HCT116 (cell line): Measurements from ENCODE around the gene C10orf90. TPM values are rescaled to one million over a fixed set of nuclear protein-coding genes. Genes with fewer than 3 reads are reported as not detected.

ENCODE experiments used
- ATAC-seq: fragments of 200-7000 bp; cut with Tn5 transposase; 2 replicates; pipeline ENCODE4 v1.9.1; 2020; ENCODE audit warnings: mild to moderate bottlenecking, moderate library complexity
- BruUV-seq: library from RNA; stranded (reverse); fragments of 400-500 nt; replicated peaks from 2 replicates; lab custom pipeline; 2021; lab: Mats Ljungman, UMichigan
- CTCF ChIA-PET: fragments of 300-600 bp; sonication (Branson Sonifier 250); formaldehyde crosslinking; loops from one replicate; lab custom pipeline; 2021; ENCODE audit warnings: antibody characterized with exemption; lab: Charles Lee
- POLR2A ChIA-PET: fragments of 300-600, 350-600 bp; sonication (Branson Sonifier 250); formaldehyde crosslinking; loops from one replicate; lab custom pipeline; 2021; ENCODE audit warnings: antibody characterized with exemption; lab: Charles Lee
- RAD21 ChIA-PET, 2 experiments: fragments of 300-600 bp; sonication (Branson Sonifier 250); formaldehyde crosslinking; loops; one replicate each; lab custom pipeline; 2023; ENCODE audit warnings: low total read pairs in 2 of 2; ENCODE audit not compliant: uncharacterized antibody in 2 of 2, unreplicated experiment in 2 of 2, low non-redundant PET in 1 of 2; lab: Charles Lee
- DNase-seq: peaks from one replicate; pipeline ENCODE4 v3.0.0-alpha.2; 2010; ENCODE audit warnings: low read depth, low spot score
- H2AFZ ChIP-seq: fragments of 200-600 bp; shearing (Covaris generic), sonication (generic); 2 replicates; pipeline ENCODE4 v1.6.1; 2017; ENCODE audit warnings: low read depth, mixed run types, mixed read lengths, antibody characterized with exemption, low read length; ENCODE audit not compliant: poor library complexity, severe bottlenecking
- H3K27ac ChIP-seq: 2 replicates; pipeline ENCODE4 v1.5.1; 2012; ENCODE audit warnings: low read depth, low read length
- H3K27me3 ChIP-seq: fragments of 200-600 bp; sonication (generic); 2 replicates; pipeline ENCODE4 v1.6.1; 2016; ENCODE audit warnings: mixed run types, low read length, mixed read lengths; ENCODE audit not compliant: insufficient read depth
- H3K36me3 ChIP-seq, 2 experiments: fragments of 200-500 bp in 1 of 2; fragments of 200-600 bp in 1 of 2; sonication (Bioruptor generic) in 1 of 2; sonication (generic) in 1 of 2; 2 replicates each; pipeline versions ENCODE4 v1.5.1 to v1.6.1; 2014 to 2016; ENCODE audit warnings: low read length in 2 of 2, inconsistent platforms in 1 of 2, mixed read lengths in 1 of 2, mixed run types in 1 of 2; ENCODE audit not compliant: insufficient read depth in 2 of 2, control insufficient read depth in 1 of 2
- H3K4me1 ChIP-seq, 2 experiments: fragments of 200-600 bp in 1 of 2; sonication (generic) in 1 of 2; 2 replicates each; pipeline versions ENCODE4 v1.5.1 to v1.6.1; 2012 to 2017; ENCODE audit warnings: low read length in 2 of 2, inconsistent platforms in 1 of 2, mild to moderate bottlenecking in 1 of 2, mixed read lengths in 1 of 2, mixed run types in 1 of 2, moderate library complexity in 1 of 2; ENCODE audit not compliant: insufficient read depth in 2 of 2, control insufficient read depth in 1 of 2
- H3K4me2 ChIP-seq: fragments of 200-600 bp; sonication (generic); 2 replicates; pipeline ENCODE4 v1.6.1; 2017; ENCODE audit warnings: mixed run types, low read length, mixed read lengths
- H3K4me3 ChIP-seq, 2 experiments: fragments of 200-600 bp in 1 of 2; sonication (generic) in 1 of 2; replicated peaks in 1 of 2; 2 replicates each; pipeline ENCODE4 v1.5.1; 2011 to 2016; ENCODE audit warnings: low read length in 2 of 2, control low read depth in 1 of 2, low read depth in 1 of 2, mild to moderate bottlenecking in 1 of 2, mixed read lengths in 1 of 2, mixed run types in 1 of 2
- H3K79me2 ChIP-seq: fragments of 200-600 bp; sonication (generic); 2 replicates; pipeline ENCODE4 v1.6.1; 2017; ENCODE audit warnings: mild to moderate bottlenecking, mixed run types, low read length, moderate library complexity, mixed read lengths; ENCODE audit not compliant: insufficient read depth
- H3K9ac ChIP-seq: fragments of 200-600 bp; sonication (generic); 2 replicates; pipeline ENCODE4 v1.6.1; 2016; ENCODE audit warnings: low read length, mixed read lengths
- H3K9me2 ChIP-seq: fragments of 200-600 bp; sonication (generic), shearing (Covaris generic); 2 replicates; pipeline ENCODE4 v1.6.1; 2017; ENCODE audit warnings: mixed run types, mild to moderate bottlenecking, moderate library complexity; ENCODE audit not compliant: insufficient read depth
- H3K9me3 ChIP-seq, 2 experiments: fragments of 200-500 bp in 1 of 2; fragments of 200-600 bp in 1 of 2; sonication (Bioruptor generic) in 1 of 2; sonication (generic) in 1 of 2; 2 replicates each; pipeline ENCODE4 v1.6.1; 2014 to 2017; ENCODE audit warnings: low read length in 2 of 2, mixed read lengths in 2 of 2, inconsistent platforms in 1 of 2, low read depth in 1 of 2, mild to moderate bottlenecking in 1 of 2, mixed run types in 1 of 2, moderate library complexity in 1 of 2; ENCODE audit not compliant: control insufficient read depth in 1 of 2, insufficient read depth in 1 of 2
- H4K20me1 ChIP-seq: fragments of 200-600 bp; sonication (generic), shearing (Covaris generic); 2 replicates; pipeline ENCODE4 v1.6.1; 2017; ENCODE audit warnings: mixed run types, mild to moderate bottlenecking, moderate library complexity; ENCODE audit not compliant: insufficient read depth
- ATF3 ChIP-seq: IDR thresholded peaks from 2 replicates; pipeline ENCODE4 v1.6.1; 2012
- CEBPB ChIP-seq: IDR thresholded peaks from 2 replicates; pipeline ENCODE4 v1.6.1; 2012; ENCODE audit warnings: low read depth
- CTCF ChIP-seq, 3 experiments: fragments of 200-600 bp in 1 of 3; sonication (generic) in 1 of 3; IDR thresholded peaks in 2 of 3; conservative IDR thresholded peaks in 1 of 3; 2 replicates each; pipeline ENCODE4 v1.5.1; 2012 to 2017; ENCODE audit warnings: low read depth in 2 of 3, low read length in 2 of 3, antibody characterized with exemption in 1 of 3, borderline replicate concordance in 1 of 3, control low read depth in 1 of 3, mild to moderate bottlenecking in 1 of 3, mixed read lengths in 1 of 3, mixed run types in 1 of 3, moderate library complexity in 1 of 3; ENCODE audit not compliant: insufficient read depth in 1 of 3
- EGR1 ChIP-seq: IDR thresholded peaks from 2 replicates; pipeline ENCODE4 v1.6.1; 2012; ENCODE audit warnings: low read depth
- ELF1 ChIP-seq: IDR thresholded peaks from 2 replicates; pipeline ENCODE4 v1.6.1; 2012; ENCODE audit warnings: low read depth, borderline replicate concordance
- EZH2 ChIP-seq: fragments of 200-600 bp; sonication (generic); IDR thresholded peaks from 2 replicates; pipeline ENCODE4 v1.6.1; 2017; ENCODE audit warnings: antibody characterized with exemption, mixed run types
- EZH2phosphoT487 ChIP-seq: fragments of 200-600 bp; IDR thresholded peaks from 2 replicates; pipeline ENCODE4 v1.6.1; 2018; ENCODE audit warnings: antibody characterized with exemption, borderline replicate concordance
- JUND ChIP-seq: IDR thresholded peaks from 2 replicates; pipeline ENCODE4 v1.6.1; 2012
- POLR2AphosphoS5 ChIP-seq: IDR thresholded peaks from 2 replicates; pipeline ENCODE4 v1.6.1; 2011; ENCODE audit warnings: mild to moderate bottlenecking, low read depth, low read length, moderate library complexity
- RAD21 ChIP-seq: IDR thresholded peaks from 2 replicates; pipeline ENCODE4 v1.6.1; 2012; ENCODE audit warnings: low read depth, mild to moderate bottlenecking
- SIN3A ChIP-seq: IDR thresholded peaks from 2 replicates; pipeline ENCODE4 v1.6.1; 2012; ENCODE audit warnings: low read depth
- TCF7L2 ChIP-seq: IDR thresholded peaks from 2 replicates; pipeline ENCODE4 v1.7.0; 2011; ENCODE audit warnings: borderline replicate concordance, inconsistent platforms; ENCODE audit not compliant: insufficient read depth, insufficient read length; ENCODE audit errors: extremely low read depth
- YY1 ChIP-seq: IDR thresholded peaks from 2 replicates; pipeline ENCODE4 v1.6.1; 2011; ENCODE audit warnings: low read length, low read depth, moderate library complexity, mild to moderate bottlenecking; ENCODE audit not compliant: insufficient replicate concordance; ENCODE audit errors: extremely low read depth
- ZBTB33 ChIP-seq: IDR thresholded peaks from 2 replicates; pipeline ENCODE4 v1.6.1; 2011; ENCODE audit warnings: mild to moderate bottlenecking, low read length, moderate library complexity; ENCODE audit not compliant: insufficient replicate concordance; ENCODE audit errors: extremely low read depth
- intact Hi-C: fragments of 100-400 bp; cut with micrococcal nuclease; formaldehyde crosslinking; loops from 2 replicates; pipeline ENCODE4 v1.10.0; 2022
- total RNA-seq: library from RNA; stranded (reverse); gene quantifications from one replicate; pipeline ENCODE4 v1.2.1, GENCODE V29; 2021; ENCODE audit not compliant: unreplicated experiment

Gene C10orf90
- total RNA-seq, 1 experiment from 2014 or later = not detected

GRCh38 chr10:126400641-126401040 lies 269.9 kb downstream of the C10orf90 start:
- no peak for TF ChIP-seq TCF7L2
- TF ChIP-seq POLR2AphosphoS5 = no peak
- TF ChIP-seq EZH2phosphoT487 = no peak
- no peak for TF ChIP-seq CTCF (IDR thresholded peaks at IDR 0.05 in 2 of 3, conservative IDR thresholded peaks at IDR 0.05 in 1 of 3; ENCODE audit: borderline replicate concordance in 1 of 3, insufficient read depth in 1 of 3, low read depth in 2 of 3, low read length in 2 of 3)
- TF ChIP-seq YY1 = no peak
- no peak for TF ChIP-seq JUND
- TF ChIP-seq EZH2 = no peak
- no peak for TF ChIP-seq ELF1
- no peak for TF ChIP-seq ATF3
- no peak for TF ChIP-seq CEBPB
- TF ChIP-seq SIN3A = no peak
- TF ChIP-seq ZBTB33 = no peak
- no peak for TF ChIP-seq RAD21
- TF ChIP-seq EGR1 = no peak
- Histone ChIP-seq H3K4me1 (peaks cover 0 to 4% of the 10 kb centered on the region in 2 experiments; a peak in 1 of 4 replicates), H4K20me1 (no peaks in the 10 kb centered on the region), H3K27me3 (peaks cover 51% of the 10 kb centered on the region), H3K9me3 (no peaks in the 10 kb centered on the region), H3K4me3 (no peak overlapping the region), H3K79me2 (no peaks in the 10 kb centered on the region), H3K27ac (no peak overlapping the region), H3K9ac (no peak overlapping the region), H2AFZ (no peak overlapping the region), H3K4me2 (no peak overlapping the region), H3K9me2 (no peaks in the 10 kb centered on the region), H3K36me3 (no peaks in the 10 kb centered on the region)
- ATAC-seq = no peak
- intact Hi-C loops = loop anchor here (2.0 kb wide), 1 partner anchor 20 kb away; no protein-coding TSS in a partner anchor
- CTCF ChIA-PET = no interaction called here
- BruUV-seq = no TSS peak
- RAD21 ChIA-PET = no interaction called here
- POLR2A ChIA-PET = no interaction called here
- no peak for DNase-seq
